Dendritic cell treated with granulocyte-macrophage colony-stimulating factor and Interleukin-4, amounts not matched to agents 40 ng/mL and 50 ng/mL, for 4 days (primary cell): ENCODE measurements around the gene LRTM2.

ENCODE experiments used
- H3K27ac Mint-ChIP-seq: one replicate; pipeline ENCODE4 v1.8.0; 2022; ENCODE audit warnings: mild to moderate bottlenecking, mixed read lengths
- H3K27me3 Mint-ChIP-seq: one replicate; pipeline ENCODE4 v1.8.0; 2022; ENCODE audit warnings: mild to moderate bottlenecking, mixed read lengths
- H3K36me3 Mint-ChIP-seq: one replicate; pipeline ENCODE4 v1.8.0; 2022; ENCODE audit warnings: low read depth, mixed read lengths
- H3K4me1 Mint-ChIP-seq: one replicate; pipeline ENCODE4 v1.8.0; 2022; ENCODE audit warnings: low read depth, mixed read lengths
- H3K4me3 Mint-ChIP-seq: one replicate; pipeline ENCODE4 v1.8.0; 2022; ENCODE audit warnings: mild to moderate bottlenecking, moderate library complexity, mixed read lengths
- H3K9me3 Mint-ChIP-seq: one replicate; pipeline ENCODE4 v1.8.0; 2022; ENCODE audit warnings: mixed read lengths
- intact Hi-C: fragments of 100-400 bp; cut with micrococcal nuclease; formaldehyde crosslinking; loops from one replicate; pipeline ENCODE4 v1.15.0; 2022

The LRTM2 gene

DNA sequence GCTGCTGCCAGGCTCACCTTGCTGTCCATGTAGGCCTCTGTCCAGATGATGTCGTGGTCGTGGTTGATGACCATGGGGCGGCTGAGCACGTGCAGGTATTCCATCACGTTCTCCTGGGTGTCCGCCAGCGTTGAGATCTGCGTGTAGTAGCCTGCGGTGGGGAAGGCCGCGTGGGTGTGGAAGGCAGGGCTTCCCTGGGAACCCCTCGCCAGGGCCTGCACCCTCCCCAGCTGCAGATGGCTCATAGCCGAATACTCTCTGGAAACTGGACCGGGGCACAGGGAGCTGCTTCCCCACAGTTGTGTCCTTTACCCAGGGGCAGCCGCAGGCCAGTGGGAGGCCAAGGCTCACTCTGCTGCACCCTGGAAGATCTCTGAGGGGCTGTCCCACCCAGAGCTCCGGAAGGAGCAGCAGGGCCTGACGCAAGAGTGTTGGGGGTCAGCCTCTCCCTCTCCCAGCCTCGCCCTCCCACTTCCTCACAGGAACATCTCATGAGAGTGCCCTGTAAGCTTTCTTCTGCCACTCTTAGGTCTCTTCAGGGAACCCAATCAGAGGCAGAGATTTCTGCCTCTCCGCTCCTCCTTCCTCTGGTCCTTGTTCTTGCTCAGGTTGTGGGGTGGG lies 62.6 kb downstream of the LRTM2 start:
- H3K27ac Mint-ChIP-seq = no peak overlapping the region
- no peak overlapping the region for H3K4me3 Mint-ChIP-seq
- peaks cover 8% of the 10 kb centered on the region for H3K4me1 Mint-ChIP-seq
- no peaks in the 10 kb centered on the region for H3K36me3 Mint-ChIP-seq
- H3K9me3 Mint-ChIP-seq = no peaks in the 10 kb centered on the region
- intact Hi-C loops = no loop called here
- peaks cover 3% of the 10 kb centered on the region for H3K27me3 Mint-ChIP-seq

DNA sequence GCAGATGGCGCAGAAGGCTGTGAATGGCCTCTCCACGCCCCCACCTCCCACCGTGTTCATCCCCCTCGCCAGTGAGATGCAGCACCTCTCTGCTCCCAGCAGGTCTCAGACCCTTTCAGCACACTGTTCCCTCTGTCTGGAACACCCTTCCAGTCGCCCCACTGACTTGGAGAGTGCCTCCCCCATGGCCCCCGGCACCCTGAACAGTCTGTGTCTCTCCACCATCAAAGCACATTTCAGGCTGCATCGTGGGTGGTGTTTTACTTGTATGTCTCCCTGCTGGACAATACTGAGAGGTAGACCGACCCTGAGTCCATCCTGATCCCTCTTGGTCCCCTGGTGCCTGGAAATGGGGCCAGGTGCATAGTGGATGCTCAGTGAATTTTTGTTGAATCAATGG lies 63.1 kb downstream of the LRTM2 start:
- Mint-ChIP-seq H3K4me1 (peaks cover 8% of the 10 kb centered on the region), H3K27ac (no peak overlapping the region), H3K9me3 (no peaks in the 10 kb centered on the region), H3K36me3 (no peaks in the 10 kb centered on the region), H3K4me3 (no peak overlapping the region), H3K27me3 (peaks cover 4% of the 10 kb centered on the region)
- intact Hi-C loops = no loop called here

DNA sequence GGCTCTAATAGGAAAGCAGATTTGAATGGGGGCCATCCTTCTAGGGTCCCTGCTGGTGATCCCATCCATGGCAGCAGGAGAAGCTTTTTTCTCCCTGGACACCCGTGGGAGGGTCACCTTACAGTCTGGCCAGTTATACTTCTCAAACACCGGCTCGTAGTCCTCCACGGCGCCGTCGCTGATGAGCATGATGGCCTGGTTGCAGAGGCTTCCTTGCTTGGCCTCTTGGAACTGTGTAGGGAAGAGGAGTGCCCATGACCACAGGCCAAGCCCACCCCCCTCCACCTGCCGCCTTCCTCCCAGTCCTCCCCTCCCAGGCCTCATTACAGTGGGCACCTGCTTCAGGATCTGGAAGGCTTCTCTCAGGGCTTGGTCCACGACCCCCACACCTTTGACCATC lies 64.3 kb downstream of the LRTM2 start:
- Mint-ChIP-seq H3K4me1 (peaks cover 8% of the 10 kb centered on the region), H3K27ac (no peak overlapping the region), H3K36me3 (no peaks in the 10 kb centered on the region), H3K4me3 (no peak overlapping the region), H3K9me3 (no peaks in the 10 kb centered on the region), H3K27me3 (peaks cover 4% of the 10 kb centered on the region)
- intact Hi-C loops = no loop called here

DNA sequence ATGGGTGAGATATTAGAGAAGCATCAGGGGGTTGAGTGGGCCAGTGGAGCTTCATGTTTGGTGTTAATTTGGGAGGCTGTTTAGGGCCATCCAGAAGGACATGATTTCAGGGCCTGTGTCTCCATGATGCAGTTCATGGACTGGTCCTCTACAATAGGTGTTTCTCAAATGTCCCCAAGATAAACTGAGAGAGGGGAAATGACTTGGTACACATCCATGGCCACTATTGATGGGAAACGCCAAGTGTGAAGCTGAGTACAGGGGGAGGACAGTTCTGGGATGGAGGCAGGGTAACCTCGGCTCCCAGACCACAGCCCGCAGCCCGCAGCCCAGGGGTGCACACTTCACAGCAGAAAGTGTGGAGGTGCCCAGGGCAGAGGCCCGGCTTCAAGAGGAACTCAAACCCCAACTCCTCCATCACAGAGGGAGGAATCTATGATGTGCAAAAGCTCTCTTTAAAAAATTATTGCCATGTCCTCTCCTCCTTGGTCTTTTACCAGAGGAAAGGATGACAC lies 64.8 kb downstream of the LRTM2 start:
- Mint-ChIP-seq H3K4me3 (no peak overlapping the region), H3K9me3 (no peaks in the 10 kb centered on the region), H3K4me1 (peaks cover 8% of the 10 kb centered on the region), H3K27me3 (peaks cover 4% of the 10 kb centered on the region), H3K36me3 (no peaks in the 10 kb centered on the region), H3K27ac (no peak overlapping the region)
- intact Hi-C loops = no loop called here

DNA sequence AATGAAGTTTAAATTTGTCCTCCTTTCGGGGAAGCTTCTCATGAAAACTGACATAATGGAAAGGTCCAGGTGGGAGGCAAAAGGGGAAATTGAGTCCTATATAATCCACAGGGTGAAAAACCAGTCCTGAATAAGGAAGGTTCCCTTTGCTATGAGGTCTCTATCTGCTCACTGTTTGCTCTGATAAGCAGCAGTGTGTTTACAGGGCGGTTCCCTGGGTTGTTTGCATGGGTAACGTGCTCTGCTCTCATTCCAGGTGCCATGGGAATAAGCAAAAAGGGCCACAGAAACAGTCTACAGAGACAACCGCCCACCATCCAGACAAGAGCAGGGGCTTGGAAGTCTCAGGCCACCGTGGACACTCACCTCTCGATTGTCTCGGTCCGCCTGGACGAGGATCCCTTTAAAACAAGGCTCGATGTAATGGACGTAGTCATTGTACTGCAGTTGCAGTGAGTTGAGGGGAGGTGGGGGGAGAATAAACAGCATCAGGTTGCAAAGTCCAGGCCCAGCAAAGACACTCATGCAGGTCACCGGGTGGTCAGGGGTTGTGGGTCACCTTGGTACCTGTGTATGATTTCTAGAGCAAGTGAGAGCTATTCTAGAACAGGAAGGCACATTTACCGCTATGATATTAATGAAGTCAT lies 65.4 kb downstream of the LRTM2 start:
- intact Hi-C loops = no loop called here
- Mint-ChIP-seq H3K4me1 (peaks cover 11% of the 10 kb centered on the region), H3K9me3 (no peaks in the 10 kb centered on the region), H3K36me3 (no peaks in the 10 kb centered on the region), H3K27me3 (peaks cover 4% of the 10 kb centered on the region), H3K27ac (no peak overlapping the region), H3K4me3 (no peak overlapping the region)
